ENCODE data around the gene CLEC7A.
A peak's percentile ranks its signal among the peaks of the same experiment; 100 is the strongest.

Gene CLEC7A

DNA sequence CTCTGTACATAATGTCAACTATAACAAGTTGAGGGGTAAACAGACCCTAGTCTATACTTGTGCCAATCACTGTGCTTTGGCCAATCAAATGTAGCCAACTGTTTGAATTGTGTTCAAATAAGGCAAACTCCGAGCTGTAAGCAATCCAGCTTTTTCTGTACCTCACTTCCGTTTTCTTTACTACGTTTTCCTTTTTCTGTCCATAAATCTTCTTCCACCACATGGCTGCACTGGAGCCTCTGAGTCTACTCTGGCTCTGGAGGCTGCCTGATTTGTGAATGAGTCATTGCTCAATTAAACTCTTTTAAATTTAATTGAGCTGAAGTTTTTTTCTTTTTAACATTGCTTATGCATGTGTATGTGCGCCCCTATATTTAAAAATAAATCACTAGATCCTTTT, 60.9 kb downstream of the CLEC7A start:
- TF ChIP-seq, protein P1, sequence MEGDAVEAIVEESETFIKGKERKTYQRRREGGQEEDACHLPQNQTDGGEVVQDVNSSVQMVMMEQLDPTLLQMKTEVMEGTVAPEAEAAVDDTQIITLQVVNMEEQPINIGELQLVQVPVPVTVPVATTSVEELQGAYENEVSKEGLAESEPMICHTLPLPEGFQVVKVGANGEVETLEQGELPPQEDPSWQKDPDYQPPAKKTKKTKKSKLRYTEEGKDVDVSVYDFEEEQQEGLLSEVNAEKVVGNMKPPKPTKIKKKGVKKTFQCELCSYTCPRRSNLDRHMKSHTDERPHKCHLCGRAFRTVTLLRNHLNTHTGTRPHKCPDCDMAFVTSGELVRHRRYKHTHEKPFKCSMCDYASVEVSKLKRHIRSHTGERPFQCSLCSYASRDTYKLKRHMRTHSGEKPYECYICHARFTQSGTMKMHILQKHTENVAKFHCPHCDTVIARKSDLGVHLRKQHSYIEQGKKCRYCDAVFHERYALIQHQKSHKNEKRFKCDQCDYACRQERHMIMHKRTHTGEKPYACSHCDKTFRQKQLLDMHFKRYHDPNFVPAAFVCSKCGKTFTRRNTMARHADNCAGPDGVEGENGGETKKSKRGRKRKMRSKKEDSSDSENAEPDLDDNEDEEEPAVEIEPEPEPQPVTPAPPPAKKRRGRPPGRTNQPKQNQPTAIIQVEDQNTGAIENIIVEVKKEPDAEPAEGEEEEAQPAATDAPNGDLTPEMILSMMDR (IDR thresholded peaks at IDR 0.05; ENCODE audit: insufficient read depth, low read length, missing control alignments) = no peak
- ChIA-PET CTCF (interaction anchor here (1.2 to 2.4 kb wide), 2 partner anchors 35 to 319 kb away, joined by 3 to 7 read pairs; no protein-coding TSS in a partner anchor), POLR2A (no interaction called here)
- DNase-seq (ENCODE audit: low read depth, low spot score) = peak; percentile 7
- H3K4me3 ChIP-seq (ENCODE audit: low read depth, low read length) = no peak overlapping the region

DNA sequence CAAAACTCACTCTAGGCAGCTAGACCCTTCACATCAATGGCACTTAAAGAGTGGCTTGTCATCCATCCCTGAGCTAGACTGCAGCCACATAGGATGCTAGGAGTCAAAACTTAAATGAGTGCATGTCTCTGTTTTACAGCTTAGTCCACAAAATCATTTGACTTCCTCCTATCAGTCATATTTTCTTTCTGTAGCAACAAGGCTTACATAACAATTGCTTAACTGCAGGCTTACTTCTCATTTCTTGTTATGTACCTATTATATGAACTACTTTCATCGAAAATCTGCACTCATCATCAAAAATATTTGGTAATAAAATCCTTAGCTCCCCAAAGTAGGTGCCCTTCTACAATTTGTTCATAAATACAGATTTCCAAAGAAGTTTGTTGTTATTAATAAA, 61.4 kb downstream of the CLEC7A start:
- ChIA-PET CTCF (interaction anchor here (1.2 to 2.4 kb wide), 2 partner anchors 34 to 318 kb away, joined by 3 to 7 read pairs; no protein-coding TSS in a partner anchor), POLR2A (no interaction called here)
- DNase-seq (ENCODE audit: low read depth, low spot score) = no peak
- TF ChIP-seq, protein P1 (IDR thresholded peaks at IDR 0.05; ENCODE audit: insufficient read depth, low read length, missing control alignments) = no peak
- no peak overlapping the region for H3K4me3 ChIP-seq (ENCODE audit: low read depth, low read length)

DNA sequence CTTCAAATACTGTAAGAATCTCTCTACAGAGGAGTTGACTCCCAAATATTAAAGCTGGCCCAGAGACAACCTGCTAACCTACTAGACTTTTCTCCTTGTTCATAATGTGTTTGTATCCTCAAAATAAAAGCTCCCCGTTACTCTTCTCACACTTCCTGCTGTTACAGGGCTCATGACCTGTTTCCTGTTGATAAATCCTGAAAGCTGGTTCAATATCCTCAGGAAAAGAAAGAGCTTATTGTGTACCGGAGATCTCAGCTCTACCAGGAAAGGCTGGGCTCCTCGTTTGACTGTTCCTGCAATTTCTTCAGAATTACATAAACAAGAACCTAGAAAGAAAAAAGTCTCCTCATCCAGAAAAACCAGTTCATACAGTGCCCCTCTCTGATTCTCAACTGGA, 62.1 kb downstream of the CLEC7A start:
- ChIA-PET CTCF (interaction anchor here (2.4 kb wide), 1 partner anchor 33 kb away, joined by 7 read pairs; no protein-coding TSS in a partner anchor), POLR2A (no interaction called here)
- DNase-seq (ENCODE audit: low read depth, low spot score) = no peak
- TF ChIP-seq, protein P1 (IDR thresholded peaks at IDR 0.05; ENCODE audit: insufficient read depth, low read length, missing control alignments) = no peak
- no peak overlapping the region for H3K4me3 ChIP-seq (ENCODE audit: low read depth, low read length)

DNA sequence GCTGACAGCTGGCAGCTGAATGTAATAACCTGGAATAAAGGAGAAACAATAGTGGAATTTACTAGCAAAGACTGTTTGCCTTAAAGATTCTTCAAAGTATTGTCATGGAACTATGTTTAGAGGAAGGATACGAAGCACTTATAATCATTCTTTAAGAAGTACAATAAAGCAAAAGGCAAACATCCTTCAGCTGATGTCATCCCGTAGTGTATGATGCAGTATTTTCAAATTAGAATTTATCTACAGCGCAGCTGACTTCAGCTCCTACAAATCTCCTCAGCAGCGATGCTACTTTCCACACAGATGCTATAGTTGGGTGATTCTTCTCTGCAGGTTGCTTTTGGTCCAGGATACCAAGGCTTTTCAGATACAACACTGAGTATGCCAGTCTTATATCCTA, 62.7 kb downstream of the CLEC7A start:
- DNase-seq (ENCODE audit: low read depth, low spot score) = no peak
- TF ChIP-seq, protein P1 (IDR thresholded peaks at IDR 0.05; ENCODE audit: insufficient read depth, low read length, missing control alignments) = no peak
- CTCF ChIA-PET = interaction anchor here (2.4 kb wide), 1 partner anchor 33 kb away, joined by 7 read pairs; no protein-coding TSS in a partner anchor
- no peak overlapping the region for H3K4me3 ChIP-seq (ENCODE audit: low read depth, low read length)
- POLR2A ChIA-PET = no interaction called here
